Activated CD4-positive, alpha-beta T cell treated with anti-CD3 and anti-CD28 coated beads, Interleukin-2, amount 50 U/mL, for 1 hour (primary cell): Measurements from ENCODE around the gene DUOX1.
"Not testable (repeated sequence)": the region's sequence is repeated elsewhere in the genome, so short reads cannot be mapped to it uniquely, and the experiment has no call there.

Experiments used
- DNase-seq: peaks from one replicate; pipeline ENCODE4 v3.0.0-alpha.2; 2020

The DUOX1 gene

GRCh38 chr15:45121706-45122417 lies 7.9 kb upstream of the DUOX1 start:
- DNase-seq, result no peak

GRCh38 chr15:45122719-45123118 lies 7.1 kb upstream of the DUOX1 start:
- DNase-seq, result no peak

GRCh38 chr15:45123397-45123796 lies 6.4 kb upstream of the DUOX1 start:
- DNase-seq, result no peak

- DNase-seq, result peak; percentile 37
These were observed 3.1 kb upstream of the DUOX1 start for GRCh38 chr15:45126535-45127158.

GRCh38 chr15:45128971-45129639 lies 689 bp upstream of the DUOX1 start:
- no peak for DNase-seq

- DNase-seq, result no peak
These were observed 652 bp downstream of the DUOX1 start for GRCh38 chr15:45130291-45131000.

GRCh38 chr15:45131510-45131909 lies 1.7 kb downstream of the DUOX1 start:
- no peak for DNase-seq

GRCh38 chr15:45132844-45133560 lies 3.2 kb downstream of the DUOX1 start:
- DNase-seq, result no peak

GRCh38 chr15:45133561-45133920 lies 3.7 kb downstream of the DUOX1 start:
- DNase-seq, result no peak

- DNase-seq, result no peak
These were observed 4.3 kb downstream of the DUOX1 start for GRCh38 chr15:45134046-45134445.

GRCh38 chr15:45134682-45135604 lies 5.1 kb downstream of the DUOX1 start:
- peak; percentile 18 for DNase-seq

GRCh38 chr15:45135705-45136377 lies 6.0 kb downstream of the DUOX1 start:
- DNase-seq, result not testable (repeated sequence)

- no peak for DNase-seq
These were observed 6.6 kb downstream of the DUOX1 start for GRCh38 chr15:45136378-45136764.

- no peak for DNase-seq
These were observed 7.9 kb downstream of the DUOX1 start for GRCh38 chr15:45137703-45138102.

GRCh38 chr15:45138814-45139765 lies 9.3 kb downstream of the DUOX1 start:
- DNase-seq, result no peak

GRCh38 chr15:45139770-45140169 lies 10.0 kb downstream of the DUOX1 start:
- DNase-seq, result no peak

GRCh38 chr15:45140557-45141250 lies 10.9 kb downstream of the DUOX1 start:
- no peak for DNase-seq

- no peak for DNase-seq
These were observed 11.6 kb downstream of the DUOX1 start for GRCh38 chr15:45141386-45141785.

- DNase-seq, result no peak
These were observed 13.3 kb downstream of the DUOX1 start for GRCh38 chr15:45143056-45143455.
